Stomach (tissue), 4 donors: ENCODE results near the gene OBP2B.

ENCODE experiments used
- EP300 ChIP-seq: sonication (generic); formaldehyde crosslinking; IDR thresholded peaks from one replicate; pipeline ENCODE4 v1.6.1; 2017; ENCODE audit warnings: antibody characterized with exemption
- TF ChIP-seq, protein P1 (sequence below), 7 experiments: fragments of 450-650 bp in 4 of 7; fragments of 200-600 bp in 3 of 7; sonication (generic) in 3 of 7; IDR thresholded peaks; one replicate each; pipeline ENCODE4 v1.5.1; 2016 to 2019; ENCODE audit warnings: antibody characterized with exemption in 7 of 7, control low read depth in 2 of 7, mild to moderate bottlenecking in 1 of 7

DNA sequence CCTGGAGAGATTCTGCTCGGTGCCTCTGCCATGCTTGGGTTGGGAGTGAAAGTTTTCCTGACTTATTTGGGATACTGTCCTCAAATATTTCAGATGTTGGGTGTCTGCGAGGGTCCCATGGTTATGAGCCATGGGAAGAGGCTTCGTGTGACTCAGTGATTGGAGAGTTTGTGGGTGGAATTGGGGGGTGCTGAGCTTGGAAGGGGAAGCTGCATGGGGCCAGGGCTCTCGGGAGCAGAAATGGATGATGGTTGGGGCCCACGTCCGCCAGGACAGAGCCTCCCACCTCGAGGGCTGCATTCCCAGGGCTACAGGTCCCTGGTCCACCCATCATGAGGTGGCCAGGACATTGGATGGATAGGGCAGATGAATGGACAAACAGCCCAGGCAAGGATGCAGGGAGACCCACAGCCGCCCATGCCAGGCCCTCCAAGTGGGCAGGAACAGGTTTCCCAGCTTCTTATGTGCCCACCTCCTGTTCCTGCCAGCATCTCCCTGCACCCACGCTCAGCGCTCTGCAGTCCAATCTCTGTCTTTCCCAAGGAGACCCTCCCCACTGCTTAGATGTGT lies 5.5 kb downstream of the OBP2B start:
- TF ChIP-seq, protein P1, sequence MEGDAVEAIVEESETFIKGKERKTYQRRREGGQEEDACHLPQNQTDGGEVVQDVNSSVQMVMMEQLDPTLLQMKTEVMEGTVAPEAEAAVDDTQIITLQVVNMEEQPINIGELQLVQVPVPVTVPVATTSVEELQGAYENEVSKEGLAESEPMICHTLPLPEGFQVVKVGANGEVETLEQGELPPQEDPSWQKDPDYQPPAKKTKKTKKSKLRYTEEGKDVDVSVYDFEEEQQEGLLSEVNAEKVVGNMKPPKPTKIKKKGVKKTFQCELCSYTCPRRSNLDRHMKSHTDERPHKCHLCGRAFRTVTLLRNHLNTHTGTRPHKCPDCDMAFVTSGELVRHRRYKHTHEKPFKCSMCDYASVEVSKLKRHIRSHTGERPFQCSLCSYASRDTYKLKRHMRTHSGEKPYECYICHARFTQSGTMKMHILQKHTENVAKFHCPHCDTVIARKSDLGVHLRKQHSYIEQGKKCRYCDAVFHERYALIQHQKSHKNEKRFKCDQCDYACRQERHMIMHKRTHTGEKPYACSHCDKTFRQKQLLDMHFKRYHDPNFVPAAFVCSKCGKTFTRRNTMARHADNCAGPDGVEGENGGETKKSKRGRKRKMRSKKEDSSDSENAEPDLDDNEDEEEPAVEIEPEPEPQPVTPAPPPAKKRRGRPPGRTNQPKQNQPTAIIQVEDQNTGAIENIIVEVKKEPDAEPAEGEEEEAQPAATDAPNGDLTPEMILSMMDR (IDR thresholded peaks at IDR 0.05) = no peak
- TF ChIP-seq EP300 = no peak
